Neural cell (in vitro differentiated cells): ENCODE results near the gene MCTP2. TPM values are rescaled to one million over a fixed set of nuclear protein-coding genes. Genes with fewer than 3 reads are reported as not detected.

ENCODE experiments used
- H2AFZ ChIP-seq: fragments of 200-600, 300-800 bp; sonication (generic), shearing (Covaris generic); 2 replicates; pipeline ENCODE4 v1.6.0; 2014; ENCODE audit warnings: low read depth, mild to moderate bottlenecking, antibody characterized with exemption, low read length, moderate library complexity
- H3F3A ChIP-seq: fragments of 200-600 bp; shearing (Covaris generic); 2 replicates; pipeline ENCODE4 v1.6.1; 2016; ENCODE audit warnings: mild to moderate bottlenecking, moderate library complexity, mixed read lengths, antibody characterized with exemption, low read length; ENCODE audit not compliant: insufficient read depth, poor library complexity, severe bottlenecking
- H3K27ac ChIP-seq: fragments of 200-600, 300-800 bp; sonication (generic), shearing (Covaris generic); 2 replicates; pipeline ENCODE4 v1.5.1; 2014; ENCODE audit warnings: mild to moderate bottlenecking, low read length, moderate library complexity
- H3K27me3 ChIP-seq: fragments of 300-800, 200-600 bp; sonication (generic), shearing (Covaris generic); 2 replicates; pipeline ENCODE4 v1.6.0; 2014; ENCODE audit warnings: mild to moderate bottlenecking, low read depth, low read length, moderate library complexity; ENCODE audit not compliant: insufficient read depth
- H3K36me3 ChIP-seq: fragments of 300-800, 200-600 bp; sonication (generic), shearing (Covaris generic); 2 replicates; pipeline ENCODE4 v1.5.1; 2014; ENCODE audit warnings: mild to moderate bottlenecking, antibody characterized with exemption, low read length, moderate library complexity; ENCODE audit not compliant: insufficient read depth
- H3K4me2 ChIP-seq: fragments of 300-800, 200-600 bp; sonication (generic), shearing (Covaris generic); 2 replicates; pipeline ENCODE4 v1.6.0; 2014; ENCODE audit warnings: mild to moderate bottlenecking, low read length
- H3K4me3 ChIP-seq: fragments of 300-800, 200-600 bp; sonication (generic), shearing (Covaris generic); 2 replicates; pipeline ENCODE4 v1.5.1; 2014; ENCODE audit warnings: mild to moderate bottlenecking, low read length, moderate library complexity
- H3K79me2 ChIP-seq: fragments of 200-600 bp; shearing (Covaris generic); replicated peaks from 2 replicates; pipeline ENCODE4 v1.6.0; 2014; ENCODE audit warnings: mild to moderate bottlenecking, low read length, moderate library complexity; ENCODE audit not compliant: insufficient read depth
- H3K9ac ChIP-seq: fragments of 300-800, 200-600 bp; sonication (generic), shearing (Covaris generic); 2 replicates; pipeline ENCODE4 v1.6.1; 2016; ENCODE audit warnings: mild to moderate bottlenecking, low read length, mixed read lengths
- H3K9me2 ChIP-seq: fragments of 200-600 bp; shearing (Covaris generic); 2 replicates; pipeline ENCODE4 v1.6.1; 2016; ENCODE audit warnings: mild to moderate bottlenecking, low read length, mixed read lengths; ENCODE audit not compliant: insufficient read depth
- H3K9me3 ChIP-seq: fragments of 200-600, 300-800 bp; sonication (generic), shearing (Covaris generic); 2 replicates; pipeline ENCODE4 v1.6.1; 2016; ENCODE audit warnings: mild to moderate bottlenecking, mixed run types, low read length, moderate library complexity, mixed read lengths
- H4K20me1 ChIP-seq: fragments of 200-600 bp; shearing (Covaris generic); 2 replicates; pipeline ENCODE4 v1.6.1; 2016; ENCODE audit warnings: mild to moderate bottlenecking, mixed run types; ENCODE audit not compliant: insufficient read depth
- CTCF ChIP-seq: fragments of 450-650 bp; IDR thresholded peaks from 2 replicates; pipeline ENCODE4 v1.5.1; 2014; ENCODE audit warnings: antibody characterized with exemption, mild to moderate bottlenecking, moderate library complexity; ENCODE audit not compliant: poor library complexity, severe bottlenecking
- EP300 ChIP-seq: fragments of 450-650 bp; conservative IDR thresholded peaks from 2 replicates; pipeline ENCODE4 v1.6.1; 2014; ENCODE audit warnings: antibody characterized with exemption, mild to moderate bottlenecking, moderate library complexity; ENCODE audit not compliant: poor library complexity, severe bottlenecking
- EZH2 ChIP-seq: fragments of 200-600, 300-800 bp; shearing (Covaris generic), sonication (generic); IDR thresholded peaks from 2 replicates; pipeline ENCODE4 v1.6.1; 2014; ENCODE audit warnings: antibody characterized with exemption, low read length, borderline replicate concordance, mild to moderate bottlenecking; ENCODE audit not compliant: insufficient read depth, poor library complexity, severe bottlenecking
- MXI1 ChIP-seq: fragments of 450-650 bp; conservative IDR thresholded peaks from 2 replicates; pipeline ENCODE4 v1.6.1; 2014; ENCODE audit warnings: antibody characterized with exemption, mild to moderate bottlenecking; ENCODE audit not compliant: poor library complexity, severe bottlenecking
- POLR2AphosphoS5 ChIP-seq: IDR thresholded peaks from 2 replicates; pipeline ENCODE4 v1.6.1; 2012
- RAD21 ChIP-seq: fragments of 450-650 bp; conservative IDR thresholded peaks from 2 replicates; pipeline ENCODE4 v1.6.1; 2014; ENCODE audit warnings: antibody characterized with exemption, mild to moderate bottlenecking, moderate library complexity
- REST ChIP-seq: IDR thresholded peaks from 2 replicates; pipeline ENCODE4 v1.6.1; 2012; ENCODE audit warnings: borderline replicate concordance
- SMC3 ChIP-seq: fragments of 450-650 bp; conservative IDR thresholded peaks from 2 replicates; pipeline ENCODE4 v1.6.1; 2014; ENCODE audit warnings: antibody characterized with exemption, mild to moderate bottlenecking, moderate library complexity; ENCODE audit not compliant: poor library complexity
- TAF1 ChIP-seq: IDR thresholded peaks from 2 replicates; pipeline ENCODE4 v1.6.1; 2012; ENCODE audit warnings: low read depth
- polyA plus RNA-seq: library from polyadenylated mRNA; depleted of rRNA; stranded (reverse); fragments of >200 nt; gene quantifications from 2 replicates; pipeline ENCODE4 v1.2.3, GENCODE V29; 2014

Gene MCTP2
- polyA plus RNA-seq, 1 donor from 2014 or later, result not detected

- Histone ChIP-seq H3K4me3 (no peak overlapping the region), H2AFZ (no peak overlapping the region), H3K36me3 (no peaks in the 10 kb centered on the region), H3K4me2 (no peak overlapping the region), H4K20me1 (no peaks in the 10 kb centered on the region), H3F3A (no peaks in the 10 kb centered on the region), H3K9me3 (no peaks in the 10 kb centered on the region), H3K9ac (no peak overlapping the region), H3K27ac (no peak overlapping the region), H3K79me2 (no peaks in the 10 kb centered on the region), H3K27me3 (no peaks in the 10 kb centered on the region), H3K9me2 (no peaks in the 10 kb centered on the region)
- no peak for TF ChIP-seq EP300
- no peak for TF ChIP-seq MXI1
- no peak for TF ChIP-seq RAD21
- TF ChIP-seq REST, result no peak
- TF ChIP-seq TAF1, result no peak
- TF ChIP-seq EZH2, result no peak
- no peak for TF ChIP-seq CTCF
- TF ChIP-seq POLR2AphosphoS5, result no peak
- no peak for TF ChIP-seq SMC3
These were observed 132.0 kb downstream of the MCTP2 start for GRCh38 chr15:94363382-94363781.

DNA sequence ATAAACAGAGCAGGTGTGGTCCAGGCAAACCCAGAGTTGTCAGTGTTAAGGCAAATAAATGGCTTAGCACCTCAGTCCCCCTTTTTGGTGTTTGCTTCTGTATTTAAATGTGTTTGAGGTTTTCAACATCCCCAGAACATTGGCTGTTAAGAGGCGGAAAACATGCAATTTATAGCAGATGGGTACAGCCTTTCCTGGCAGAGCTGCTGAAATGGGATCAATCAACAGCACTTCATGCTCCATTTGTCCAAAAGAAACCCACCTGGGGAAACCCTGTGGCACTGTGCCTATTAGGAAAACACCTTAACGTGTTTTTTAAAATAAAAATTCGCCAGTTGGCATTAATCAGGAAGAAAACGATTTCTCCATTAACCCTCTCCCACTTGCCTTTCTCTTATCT, 135.4 kb downstream of the MCTP2 start:
- no peaks in the 10 kb centered on the region for H3F3A ChIP-seq
- H3K9me3 ChIP-seq, result no peaks in the 10 kb centered on the region
- H3K27ac ChIP-seq, result no peak overlapping the region
- no peaks in the 10 kb centered on the region for H3K27me3 ChIP-seq
- H2AFZ ChIP-seq, result no peak overlapping the region
- no peak overlapping the region for H3K9ac ChIP-seq
- no peak overlapping the region for H3K4me2 ChIP-seq
- H3K4me3 ChIP-seq, result no peak overlapping the region
- no peaks in the 10 kb centered on the region for H3K79me2 ChIP-seq
- H4K20me1 ChIP-seq, result no peaks in the 10 kb centered on the region
- no peak for TF ChIP-seq RAD21
- no peaks in the 10 kb centered on the region for H3K9me2 ChIP-seq
- H3K36me3 ChIP-seq, result no peaks in the 10 kb centered on the region
